HFF-Myc (cell line): ENCODE data around the gene SSC5D.
A peak's percentile ranks its signal among the peaks of the same experiment; 100 is the strongest.

ENCODE experiments used
- DNase-seq: peaks from one replicate; pipeline ENCODE4 v3.0.0-alpha.2; 2011; ENCODE audit warnings: low read depth; ENCODE audit errors: extremely low read depth
- H3K4me3 ChIP-seq: replicated peaks from 2 replicates; pipeline ENCODE4 v1.5.1; 2011; ENCODE audit warnings: low read depth, mild to moderate bottlenecking, control low read depth, low read length
- CTCF ChIP-seq: IDR thresholded peaks from 2 replicates; pipeline ENCODE4 v1.5.1; 2012; ENCODE audit warnings: mild to moderate bottlenecking, low read depth, low read length, control low read depth; ENCODE audit errors: missing control alignments

The SSC5D gene

GRCh38 chr19:55456347-55456746 lies 31.9 kb upstream of the SSC5D start:
- no peak for TF ChIP-seq CTCF
- no peak for DNase-seq
- no peak overlapping the region for H3K4me3 ChIP-seq

- TF ChIP-seq CTCF: no peak
- no peak overlapping the region for H3K4me3 ChIP-seq
- no peak for DNase-seq
Measured at GRCh38 chr19:55457683-55458457, 30.4 kb upstream of the SSC5D start.

- DNase-seq: no peak
- H3K4me3 ChIP-seq: peak overlapping the region; percentile 92
- TF ChIP-seq CTCF: no peak
Measured at GRCh38 chr19:55459551-55459949, 28.7 kb upstream of the SSC5D start.

GRCh38 chr19:55459950-55460657 lies 28.1 kb upstream of the SSC5D start:
- DNase-seq: no peak
- peak overlapping the region; percentile 92 for H3K4me3 ChIP-seq
- TF ChIP-seq CTCF: no peak

DNA sequence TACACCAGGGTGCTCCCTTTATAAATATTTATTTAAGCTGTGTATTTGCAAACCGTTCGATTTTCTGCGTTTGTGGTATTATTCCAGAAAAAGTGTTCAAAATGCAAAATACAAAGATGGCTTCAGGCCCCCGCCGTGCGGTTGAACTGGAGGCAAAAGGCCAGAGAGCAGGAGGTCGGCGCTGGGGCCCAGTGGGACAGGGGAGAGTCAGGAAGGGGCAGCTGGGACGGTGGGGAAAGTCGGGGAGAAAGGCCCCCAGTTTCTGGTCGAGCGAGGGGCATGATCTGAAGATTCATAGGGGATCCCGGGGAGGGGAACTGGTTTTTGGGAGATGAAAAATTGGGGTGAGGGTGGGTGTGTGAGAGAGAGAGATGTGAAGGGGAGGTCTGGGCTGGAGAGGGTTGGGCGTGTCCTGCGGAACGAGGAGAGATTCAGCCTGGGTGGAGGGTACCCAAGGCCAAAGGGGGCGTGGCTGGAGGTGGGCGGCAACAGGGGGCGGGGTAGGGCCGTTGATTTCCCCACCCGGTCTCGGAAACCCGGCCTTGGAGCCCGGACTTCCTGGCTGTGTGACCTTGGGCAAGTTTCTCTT lies 27.5 kb upstream of the SSC5D start:
- TF ChIP-seq CTCF: no peak

GRCh38 chr19:55461259-55461973 lies 26.8 kb upstream of the SSC5D start, which contains the start of gene ISOC2:
ISOC2 (minus strand) TSS chr19:55461642; CDS start chr19:55456486, 5,156 bp downstream.
- peak; percentile 98 for DNase-seq
- peak within 1 kb of the TSS; percentile 92 for H3K4me3 ChIP-seq
- no peak for TF ChIP-seq CTCF

More for the DNA sequence above, 27.5 kb upstream of the SSC5D start:
- DNase-seq: no peak
- peak overlapping the region; percentile 92 for H3K4me3 ChIP-seq
